Muscle of leg (tissue), 11 donors: ENCODE results near the gene DRAXIN. TPM values are rescaled to one million over a fixed set of nuclear protein-coding genes. Genes with fewer than 3 reads are reported as not detected.

Experiments
- DNase-seq: peaks from one replicate; pipeline ENCODE4 v3.0.0; 2013
- H3K27ac ChIP-seq: one replicate; pipeline ENCODE4 v1.5.1; 2013; ENCODE audit warnings: mild to moderate bottlenecking, low read length, control low read depth
- H3K27me3 ChIP-seq: one replicate; pipeline ENCODE4 v1.6.1; 2013; ENCODE audit warnings: low read length; ENCODE audit not compliant: control insufficient read depth, insufficient read depth
- H3K36me3 ChIP-seq: one replicate; pipeline ENCODE4 v1.6.1; 2013; ENCODE audit warnings: low read length; ENCODE audit not compliant: control insufficient read depth, insufficient read depth
- H3K4me1 ChIP-seq: one replicate; pipeline ENCODE4 v1.6.1; 2013; ENCODE audit warnings: low read length; ENCODE audit not compliant: control insufficient read depth, insufficient read depth
- H3K4me3 ChIP-seq: one replicate; pipeline ENCODE4 v1.5.1; 2013; ENCODE audit warnings: low read length, control low read depth
- H3K9me3 ChIP-seq: replicated peaks from 2 replicates; pipeline ENCODE4 v1.6.1; 2013; ENCODE audit warnings: low read depth, low read length; ENCODE audit not compliant: control insufficient read depth
- WGBS: methylation state at CpG from one replicate; pipeline ENCODE4 v1.1.5; 2013; ENCODE audit warnings: missing lambda C conversion rate; ENCODE audit not compliant: insufficient coverage; 5-methylcytosine and 5-hydroxymethylcytosine counted together
- polyA plus RNA-seq, 8 donors: library from polyadenylated mRNA; unstranded; fragments of 120-200 nt; gene quantifications; one replicate each; pipeline versions ENCODE4 v1.2.1 to v1.2.3, GENCODE V29; 2013; ENCODE audit warnings: inconsistent platforms in 1 of 8, low replicate concordance in 1 of 8; ENCODE audit not compliant: insufficient read length in 8 of 8, insufficient read depth in 1 of 8
- total RNA-seq: library from RNA; stranded (reverse); fragments of 120-200 nt; gene quantifications from one replicate; pipeline ENCODE4 v1.2.4, GENCODE V29; 2013

Gene DRAXIN
- total and polyA plus RNA-seq, 9 donors = 0.20 to 0.56 (median 0.28) TPM

DNA sequence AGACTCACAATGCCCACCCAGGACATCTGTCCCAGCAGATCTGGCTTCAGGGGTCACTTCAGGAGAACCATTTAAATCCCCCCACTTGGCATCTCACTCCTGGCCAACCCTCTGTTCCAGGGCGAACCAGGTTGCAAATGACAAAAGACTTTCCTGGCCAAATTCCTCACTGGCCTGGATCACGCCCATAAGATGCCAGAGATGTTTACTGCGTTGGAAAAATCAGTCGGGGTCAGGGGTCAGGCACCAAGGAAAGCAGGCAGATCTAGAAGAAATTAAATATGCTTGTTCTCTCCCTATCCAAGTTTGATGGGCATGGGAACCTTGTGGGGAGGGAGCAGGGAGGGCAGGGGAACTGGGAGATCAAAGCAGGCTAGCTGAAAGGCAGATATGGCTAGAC, 29.8 kb downstream of the DRAXIN start:
- Histone ChIP-seq H3K4me3 (no peak overlapping the region), H3K27ac (no peak overlapping the region), H3K36me3 (no peaks in the 10 kb centered on the region), H3K27me3 (peaks cover 5% of the 10 kb centered on the region), H3K9me3 (no peaks in the 10 kb centered on the region), H3K4me1 (peaks cover 8% of the 10 kb centered on the region)
- no CpG with 5 or more reads among the region's 4 CpGs for WGBS
- no peak for DNase-seq

- Histone ChIP-seq H3K27ac (no peak overlapping the region), H3K4me1 (peaks cover 8% of the 10 kb centered on the region), H3K27me3 (peaks cover 5% of the 10 kb centered on the region), H3K4me3 (no peak overlapping the region), H3K36me3 (no peaks in the 10 kb centered on the region), H3K9me3 (no peaks in the 10 kb centered on the region)
- no CpG with 5 or more reads among the region's 2 CpGs for WGBS
- peak; percentile 81 for DNase-seq
Observed at GRCh38 chr1:11722538-11722937, 31.0 kb downstream of the DRAXIN start.

DNA sequence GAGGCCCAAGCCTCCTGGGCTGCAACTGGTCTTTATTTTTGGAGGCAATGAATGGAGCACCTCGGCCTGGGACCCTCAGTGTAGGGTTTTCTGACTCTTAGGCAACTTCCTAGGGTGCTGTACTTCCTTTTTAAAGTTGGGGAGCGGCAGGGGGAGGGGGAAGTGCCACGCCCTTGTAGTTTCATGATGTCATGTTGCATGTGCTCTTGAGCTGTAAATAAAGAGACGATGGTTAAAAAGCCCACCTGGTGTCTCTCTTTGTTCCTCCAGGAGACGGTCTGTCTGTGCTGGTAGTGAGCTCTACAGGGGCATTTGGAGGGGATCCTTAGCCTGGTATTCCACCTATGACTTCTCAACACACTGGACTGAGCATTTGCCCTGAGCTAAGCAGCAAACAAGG, 34.1 kb downstream of the DRAXIN start:
- no peak overlapping the region for H3K4me3 ChIP-seq
- peaks cover 15% of the 10 kb centered on the region for H3K4me1 ChIP-seq
- H3K9me3 ChIP-seq = no peaks in the 10 kb centered on the region
- no peaks in the 10 kb centered on the region for H3K27me3 ChIP-seq
- WGBS = 63% methylated on average over 4 of the region's 5 CpGs
- no peak for DNase-seq
- no peak overlapping the region for H3K27ac ChIP-seq
- H3K36me3 ChIP-seq = no peaks in the 10 kb centered on the region

- WGBS = 79% methylated on average over 3 of the region's 4 CpGs
Observed at GRCh38 chr1:11727119-11727518, 35.6 kb downstream of the DRAXIN start.

DNA sequence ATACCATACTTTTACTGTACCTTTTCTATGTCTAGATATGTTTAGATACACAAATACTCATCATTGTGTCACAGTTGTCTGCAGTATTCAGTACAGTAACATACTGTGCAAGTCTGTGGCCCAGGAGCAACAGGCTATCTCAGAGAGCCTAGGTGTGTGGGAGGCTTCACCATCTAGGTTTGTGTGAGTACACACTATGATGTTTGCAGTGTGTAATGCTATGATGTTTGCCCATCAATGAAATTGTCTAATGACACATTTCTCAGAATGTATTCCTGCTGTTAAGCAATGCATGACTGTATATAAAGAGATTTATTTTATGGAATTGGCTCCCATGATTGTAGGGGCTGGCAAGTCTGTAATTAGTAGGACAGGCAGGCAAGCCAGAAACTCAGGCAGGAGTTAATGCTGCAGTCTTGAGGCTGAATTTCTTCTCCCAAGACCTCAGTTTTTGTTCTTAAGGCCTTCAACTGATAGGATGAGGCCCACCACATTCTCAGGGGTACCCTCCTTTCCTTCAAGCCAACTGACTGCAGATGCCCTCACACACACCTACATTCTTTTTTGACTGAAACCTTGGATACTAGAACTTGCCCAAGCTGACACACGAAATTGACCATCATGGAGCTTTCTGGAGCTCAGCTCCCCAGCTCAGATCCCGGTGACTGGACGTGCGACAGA, 36.8 kb downstream of the DRAXIN start:
- Histone ChIP-seq H3K27ac (no peak overlapping the region), H3K36me3 (no peaks in the 10 kb centered on the region), H3K27me3 (no peaks in the 10 kb centered on the region), H3K4me1 (peaks cover 31% of the 10 kb centered on the region), H3K4me3 (no peak overlapping the region), H3K9me3 (no peaks in the 10 kb centered on the region)
- DNase-seq = no peak
- 98% methylated on average over 4 of the region's 4 CpGs for WGBS

More at GRCh38 chr1:11727119-11727518, 35.6 kb downstream of the DRAXIN start:
- H3K9me3 ChIP-seq = no peaks in the 10 kb centered on the region
- H3K27ac ChIP-seq = no peak overlapping the region
- no peaks in the 10 kb centered on the region for H3K27me3 ChIP-seq
- no peaks in the 10 kb centered on the region for H3K36me3 ChIP-seq
- H3K4me3 ChIP-seq = no peak overlapping the region
- no peak for DNase-seq
- H3K4me1 ChIP-seq = peaks cover 25% of the 10 kb centered on the region

- Histone ChIP-seq H3K27me3 (no peaks in the 10 kb centered on the region), H3K4me1 (peaks cover 31% of the 10 kb centered on the region), H3K27ac (no peak overlapping the region), H3K36me3 (no peaks in the 10 kb centered on the region), H3K4me3 (no peak overlapping the region), H3K9me3 (no peaks in the 10 kb centered on the region)
- WGBS = 91% methylated on average over 11 of the region's 11 CpGs
- DNase-seq = no peak
Observed at GRCh38 chr1:11729155-11729497, 37.6 kb downstream of the DRAXIN start.

DNA sequence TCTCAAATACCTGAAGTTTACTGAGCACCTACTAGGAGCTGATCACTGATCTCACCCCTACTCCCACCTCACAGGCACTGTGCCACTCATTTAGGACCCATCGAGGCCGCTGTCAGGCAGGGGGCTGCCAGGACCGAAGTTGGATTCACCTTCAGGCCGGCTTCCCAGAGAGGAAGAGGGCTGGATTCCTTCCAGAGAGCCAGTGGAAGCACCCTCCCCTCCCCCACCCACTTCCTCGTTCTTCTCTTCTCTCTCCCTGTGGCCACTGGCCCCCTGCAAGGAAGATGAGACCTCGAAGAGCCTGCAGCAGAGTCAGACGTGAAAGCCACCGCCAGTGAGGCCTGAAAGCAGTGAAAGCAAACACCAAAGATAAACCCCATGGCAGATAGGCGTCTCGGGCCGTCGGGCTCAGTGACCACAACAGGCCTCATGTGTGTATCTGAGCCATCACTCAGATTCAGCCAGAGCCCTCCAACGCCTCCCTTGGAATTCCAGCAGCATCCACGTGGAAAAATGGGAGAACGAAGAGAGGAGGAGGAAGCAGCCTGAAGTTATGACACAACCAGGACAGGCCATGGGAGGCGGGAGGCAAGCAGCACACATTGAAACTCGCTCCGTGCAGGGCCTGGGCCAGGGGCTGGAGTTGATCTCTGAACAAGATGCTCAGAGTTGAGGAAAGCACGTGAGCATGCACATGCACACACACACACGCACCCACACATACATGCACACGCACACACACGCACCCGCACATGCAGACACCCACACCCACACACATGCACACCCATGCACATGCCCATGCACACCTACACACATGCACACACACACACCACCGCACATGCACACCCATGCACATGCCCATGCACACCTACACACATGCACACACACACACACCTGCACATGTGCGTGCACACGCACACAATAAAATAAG, 38.3 kb downstream of the DRAXIN start:
- H3K27ac ChIP-seq = no peak overlapping the region
- no peaks in the 10 kb centered on the region for H3K36me3 ChIP-seq
- H3K4me1 ChIP-seq = peaks cover 31% of the 10 kb centered on the region
- H3K9me3 ChIP-seq = no peaks in the 10 kb centered on the region
- DNase-seq = peak; percentile 38
- H3K4me3 ChIP-seq = no peak overlapping the region
- H3K27me3 ChIP-seq = no peaks in the 10 kb centered on the region
- WGBS = 45% methylated on average over 22 of the region's 26 CpGs

GRCh38 chr1:11730429-11730891, 39.0 kb downstream of the DRAXIN start:
- Histone ChIP-seq H3K9me3 (no peaks in the 10 kb centered on the region), H3K4me1 (peaks cover 35% of the 10 kb centered on the region), H3K27me3 (no peaks in the 10 kb centered on the region), H3K27ac (peak overlapping the region; percentile 20), H3K4me3 (no peak overlapping the region), H3K36me3 (no peaks in the 10 kb centered on the region)
- 39% methylated on average over 5 of the region's 5 CpGs for WGBS
- DNase-seq = peak; percentile 74

DNA sequence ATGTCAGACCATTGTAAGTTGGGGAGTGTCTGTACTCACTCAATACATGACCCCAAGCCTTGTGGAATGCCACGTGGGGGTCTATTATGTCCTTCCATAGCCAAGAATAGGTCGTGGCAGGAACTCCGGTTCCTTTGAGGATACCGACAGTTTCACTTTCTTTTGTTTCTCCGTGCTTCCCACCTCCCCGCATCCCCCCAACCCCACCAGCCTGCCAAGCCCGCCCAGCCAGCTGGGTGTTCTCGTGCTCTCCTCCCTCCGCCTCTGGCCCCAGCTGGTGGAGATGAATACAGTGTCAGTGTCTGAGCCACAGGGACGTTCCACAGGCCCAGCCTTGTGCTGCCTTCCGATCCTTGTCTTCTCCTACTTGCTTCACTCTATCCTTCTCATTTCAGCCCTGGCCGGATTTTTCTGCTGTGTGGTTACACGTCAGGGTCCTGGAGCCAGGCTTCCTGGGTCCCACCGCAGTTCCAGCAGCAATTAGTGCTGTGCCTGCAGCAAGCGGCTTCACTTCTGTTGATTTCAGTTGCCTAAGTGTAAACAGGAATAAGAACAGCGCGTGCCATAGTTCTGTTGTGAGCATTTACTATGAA, 40.3 kb downstream of the DRAXIN start:
- H3K36me3 ChIP-seq = no peaks in the 10 kb centered on the region
- 7% methylated on average over 7 of the region's 17 CpGs for WGBS
- H3K27ac ChIP-seq = peak overlapping the region; percentile 81
- no peaks in the 10 kb centered on the region for H3K9me3 ChIP-seq
- H3K27me3 ChIP-seq = no peaks in the 10 kb centered on the region
- peaks cover 38% of the 10 kb centered on the region for H3K4me1 ChIP-seq
- peak overlapping the region; percentile 15 for H3K4me3 ChIP-seq
- DNase-seq = peak; percentile 95

GRCh38 chr1:11733306-11733705, 41.8 kb downstream of the DRAXIN start:
- H3K4me3 ChIP-seq = no peak overlapping the region
- no peak for DNase-seq
- H3K9me3 ChIP-seq = no peaks in the 10 kb centered on the region
- no peaks in the 10 kb centered on the region for H3K27me3 ChIP-seq
- no peak overlapping the region for H3K27ac ChIP-seq
- H3K36me3 ChIP-seq = no peaks in the 10 kb centered on the region
- H3K4me1 ChIP-seq = peaks cover 47% of the 10 kb centered on the region
- no CpG with 5 or more reads among the region's 3 CpGs for WGBS
